Parathyroid adenoma (tissue), 2 donors: ENCODE measurements around the gene RPP14.
"Not testable (repeated sequence)": the region's sequence is repeated elsewhere in the genome, so short reads cannot be mapped to it uniquely, and the experiment has no call there.

Source experiments
- H2AFZ ChIP-seq: fragments of 300-600 bp; sonication (generic); one replicate; pipeline ENCODE4 v1.7.0; 2017; ENCODE audit warnings: antibody characterized with exemption, mild to moderate bottlenecking
- H3K27ac ChIP-seq: fragments of 300-600 bp; sonication (generic); one replicate; pipeline ENCODE4 v1.7.0; 2017
- H3K27me3 ChIP-seq: fragments of 300-600 bp; sonication (generic); one replicate; pipeline ENCODE4 v1.7.0; 2017; ENCODE audit warnings: low read length; ENCODE audit not compliant: control insufficient read depth, insufficient read depth
- H3K36me3 ChIP-seq: fragments of 300-600 bp; sonication (generic); one replicate; pipeline ENCODE4 v1.7.0; 2017; ENCODE audit warnings: low read length; ENCODE audit not compliant: control insufficient read depth, insufficient read depth
- H3K4me1 ChIP-seq: fragments of 300-600 bp; sonication (generic); one replicate; pipeline ENCODE4 v1.7.0; 2017; ENCODE audit warnings: control low read depth
- H3K4me2 ChIP-seq: fragments of 300-600 bp; sonication (generic); one replicate; pipeline ENCODE4 v1.7.0; 2017; ENCODE audit warnings: low read length
- H3K4me3 ChIP-seq: fragments of 300-600 bp; sonication (generic); one replicate; pipeline ENCODE4 v1.7.0; 2017; ENCODE audit warnings: low read depth, low read length
- H3K79me2 ChIP-seq: fragments of 300-600 bp; sonication (generic); one replicate; pipeline ENCODE4 v1.7.0; 2017; ENCODE audit warnings: control low read depth
- H3K9ac ChIP-seq: fragments of 300-600 bp; sonication (generic); one replicate; pipeline ENCODE4 v1.7.0; 2017; ENCODE audit warnings: mild to moderate bottlenecking
- H3K9me3 ChIP-seq: fragments of 300-600 bp; sonication (generic); one replicate; pipeline ENCODE4 v1.7.0; 2017; ENCODE audit warnings: low read length; ENCODE audit not compliant: control insufficient read depth
- TF ChIP-seq, protein P1 (sequence below): fragments of 300-600 bp; sonication (generic); IDR thresholded peaks from one replicate; pipeline ENCODE4 v1.7.0; 2017; ENCODE audit warnings: antibody characterized with exemption, mild to moderate bottlenecking
- donor health status: primary hyperparathyroidism.

Gene RPP14

DNA sequence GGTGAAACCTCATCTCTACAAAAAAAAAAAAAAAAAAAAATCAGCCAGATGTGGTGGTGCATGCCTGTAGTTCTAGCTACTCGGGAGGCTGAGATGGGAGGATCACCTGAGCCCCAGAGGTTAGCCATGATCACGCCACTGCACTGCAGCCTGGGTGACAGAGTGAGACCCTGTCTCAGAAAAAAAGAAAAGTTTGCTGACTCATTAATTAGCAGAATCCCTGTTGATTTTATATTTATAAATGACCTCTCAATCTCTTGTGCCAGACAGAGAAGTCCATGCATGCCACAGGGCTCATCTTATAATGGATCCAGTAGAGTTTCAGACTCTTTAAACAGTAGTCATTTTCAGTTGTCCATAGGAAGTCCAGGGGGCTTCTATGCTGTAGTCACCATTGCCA, 35.6 kb upstream of the RPP14 start:
- no peak overlapping the region for H3K4me2 ChIP-seq
- no peak overlapping the region for H3K9ac ChIP-seq
- TF ChIP-seq, protein P1, sequence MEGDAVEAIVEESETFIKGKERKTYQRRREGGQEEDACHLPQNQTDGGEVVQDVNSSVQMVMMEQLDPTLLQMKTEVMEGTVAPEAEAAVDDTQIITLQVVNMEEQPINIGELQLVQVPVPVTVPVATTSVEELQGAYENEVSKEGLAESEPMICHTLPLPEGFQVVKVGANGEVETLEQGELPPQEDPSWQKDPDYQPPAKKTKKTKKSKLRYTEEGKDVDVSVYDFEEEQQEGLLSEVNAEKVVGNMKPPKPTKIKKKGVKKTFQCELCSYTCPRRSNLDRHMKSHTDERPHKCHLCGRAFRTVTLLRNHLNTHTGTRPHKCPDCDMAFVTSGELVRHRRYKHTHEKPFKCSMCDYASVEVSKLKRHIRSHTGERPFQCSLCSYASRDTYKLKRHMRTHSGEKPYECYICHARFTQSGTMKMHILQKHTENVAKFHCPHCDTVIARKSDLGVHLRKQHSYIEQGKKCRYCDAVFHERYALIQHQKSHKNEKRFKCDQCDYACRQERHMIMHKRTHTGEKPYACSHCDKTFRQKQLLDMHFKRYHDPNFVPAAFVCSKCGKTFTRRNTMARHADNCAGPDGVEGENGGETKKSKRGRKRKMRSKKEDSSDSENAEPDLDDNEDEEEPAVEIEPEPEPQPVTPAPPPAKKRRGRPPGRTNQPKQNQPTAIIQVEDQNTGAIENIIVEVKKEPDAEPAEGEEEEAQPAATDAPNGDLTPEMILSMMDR = no peak
- no peaks in the 10 kb centered on the region for H3K27me3 ChIP-seq
- H3K27ac ChIP-seq = no peak overlapping the region
- no peak overlapping the region for H2AFZ ChIP-seq
- no peaks in the 10 kb centered on the region for H3K36me3 ChIP-seq
- no peaks in the 10 kb centered on the region for H3K79me2 ChIP-seq
- H3K9me3 ChIP-seq = no peaks in the 10 kb centered on the region
- H3K4me3 ChIP-seq = no peak overlapping the region
- H3K4me1 ChIP-seq = no peaks in the 10 kb centered on the region

DNA sequence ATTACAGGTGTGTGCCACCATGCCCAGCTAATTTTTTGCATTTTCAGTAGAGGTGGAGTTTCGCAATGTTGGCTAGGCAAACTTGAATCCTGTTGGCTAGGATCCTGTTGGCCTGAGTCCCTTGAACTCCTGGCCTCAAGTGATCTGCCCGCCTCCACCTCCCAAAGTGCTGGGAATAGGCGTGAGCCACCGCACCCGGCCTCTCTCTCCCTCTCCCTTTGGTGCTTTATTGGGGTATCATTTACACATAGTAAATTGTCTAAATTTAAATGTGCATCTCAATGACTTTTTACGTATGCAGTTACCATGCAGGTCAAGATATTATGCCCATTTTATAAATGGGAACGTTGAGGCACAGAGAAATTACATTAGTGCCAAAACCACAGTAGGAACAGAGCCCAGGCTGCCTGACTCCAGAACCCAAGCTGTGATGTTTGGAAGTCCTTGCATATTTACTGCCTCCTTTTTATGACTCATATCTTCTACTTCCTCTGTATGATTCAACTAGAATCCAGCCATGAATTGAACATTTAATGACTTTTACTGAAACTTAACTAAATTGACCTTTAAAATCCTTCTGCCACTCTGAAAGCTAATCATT, 34.0 kb upstream of the RPP14 start:
- no peak overlapping the region for H3K9ac ChIP-seq
- TF ChIP-seq, protein P1 = no peak
- no peak overlapping the region for H3K4me3 ChIP-seq
- H3K9me3 ChIP-seq = no peaks in the 10 kb centered on the region
- no peaks in the 10 kb centered on the region for H3K79me2 ChIP-seq
- no peaks in the 10 kb centered on the region for H3K4me1 ChIP-seq
- H3K27me3 ChIP-seq = no peaks in the 10 kb centered on the region
- no peak overlapping the region for H3K27ac ChIP-seq
- no peak overlapping the region for H3K4me2 ChIP-seq
- no peaks in the 10 kb centered on the region for H3K36me3 ChIP-seq
- H2AFZ ChIP-seq = no peak overlapping the region

DNA sequence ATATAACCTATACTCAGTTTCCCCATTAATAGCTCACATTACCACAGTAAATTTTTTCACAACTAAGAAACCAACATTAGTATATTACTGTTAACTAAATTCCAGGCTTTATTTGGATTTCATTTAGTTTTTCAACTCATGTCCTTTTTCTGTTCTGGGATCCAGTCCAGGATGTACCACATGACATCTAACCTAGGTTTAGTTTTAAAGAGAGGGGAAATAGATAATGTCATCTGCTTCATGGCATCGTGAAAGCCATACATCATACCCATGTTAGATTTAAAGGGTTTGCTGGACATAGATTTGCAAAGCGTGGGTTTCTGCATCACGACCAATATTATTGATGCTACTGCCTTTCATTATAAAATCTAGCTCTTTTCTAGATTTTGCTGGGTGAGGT, 33.2 kb upstream of the RPP14 start:
- no peaks in the 10 kb centered on the region for H3K36me3 ChIP-seq
- no peaks in the 10 kb centered on the region for H3K4me1 ChIP-seq
- H3K27ac ChIP-seq = no peak overlapping the region
- no peak overlapping the region for H3K9ac ChIP-seq
- H3K4me3 ChIP-seq = no peak overlapping the region
- H3K9me3 ChIP-seq = no peaks in the 10 kb centered on the region
- no peaks in the 10 kb centered on the region for H3K79me2 ChIP-seq
- TF ChIP-seq, protein P1 = no peak
- H2AFZ ChIP-seq = no peak overlapping the region
- H3K4me2 ChIP-seq = no peak overlapping the region
- no peaks in the 10 kb centered on the region for H3K27me3 ChIP-seq

DNA sequence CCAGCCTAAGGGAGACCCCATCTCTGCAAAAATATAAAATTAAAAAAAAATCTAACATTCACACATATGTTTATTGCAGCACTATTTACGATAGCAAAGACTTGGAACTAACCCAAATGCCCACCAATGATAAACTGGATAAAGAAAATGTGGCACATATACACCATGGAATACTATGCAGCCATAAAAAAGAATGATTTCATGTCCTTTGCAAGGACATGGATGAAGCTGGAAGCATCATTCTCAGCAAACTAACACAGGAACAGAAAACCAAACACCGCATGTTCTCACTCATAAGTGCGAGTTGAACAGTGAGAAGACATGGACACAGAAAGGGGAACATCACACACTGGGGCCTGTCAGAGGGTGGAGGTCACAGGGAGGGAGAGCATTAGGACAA, 32.7 kb upstream of the RPP14 start:
- not testable (repeated sequence) for H3K27ac ChIP-seq, H3K4me1 ChIP-seq, H3K79me2 ChIP-seq, H3K36me3 ChIP-seq, H2AFZ ChIP-seq, H3K9me3 ChIP-seq, H3K4me3 ChIP-seq, H3K27me3 ChIP-seq, H3K4me2 ChIP-seq, H3K9ac ChIP-seq

DNA sequence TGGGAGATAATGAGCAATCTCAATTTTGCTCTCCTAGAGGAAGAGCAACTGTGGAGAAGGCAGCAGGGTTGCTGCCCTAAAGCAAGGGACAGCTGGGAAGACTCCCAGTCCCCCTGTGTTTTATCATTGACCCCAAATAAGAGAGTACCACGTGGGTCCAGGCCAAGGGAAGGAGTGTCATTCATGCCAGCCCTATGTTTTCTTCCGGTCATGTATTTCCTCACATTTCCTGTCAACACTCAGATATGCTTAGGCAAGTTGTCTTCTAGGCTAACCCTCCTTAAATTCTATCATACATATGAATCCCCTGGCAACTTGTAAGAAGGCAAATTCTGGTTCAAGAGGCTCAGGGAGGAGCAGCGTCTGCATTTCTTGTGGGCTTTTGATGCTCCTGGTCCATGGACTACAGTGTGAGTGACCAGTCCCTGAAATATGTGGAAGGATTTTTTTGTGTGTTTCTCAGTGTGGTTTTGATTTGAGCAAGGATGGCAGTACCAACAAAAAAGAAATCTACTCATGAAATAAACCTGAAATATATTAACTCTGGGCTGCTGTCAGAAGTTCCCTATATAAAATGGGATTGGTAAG, 31.9 kb upstream of the RPP14 start:
- Histone ChIP-seq H3K27me3 (no peaks in the 10 kb centered on the region), H3K9ac (no peak overlapping the region), H3K36me3 (no peaks in the 10 kb centered on the region), H3K4me2 (no peak overlapping the region), H3K9me3 (no peaks in the 10 kb centered on the region), H3K4me3 (no peak overlapping the region), H3K79me2 (no peaks in the 10 kb centered on the region), H3K27ac (no peak overlapping the region), H3K4me1 (no peaks in the 10 kb centered on the region), H2AFZ (no peak overlapping the region)
- TF ChIP-seq, protein P1 = no peak
